HepG2 (cell line): Measurements from ENCODE around the gene BICRA. TPM values are rescaled to one million over a fixed set of nuclear protein-coding genes. Genes with fewer than 3 reads are reported as not detected.

Experiments used
- BCL6 ChIP-seq: IDR thresholded peaks from 2 replicates; pipeline ENCODE4 v1.6.1; 2016; ENCODE audit warnings: missing genetic modification reagents, missing compliant biosample characterization
- HOXA5 ChIP-seq: sonication (generic); formaldehyde crosslinking; IDR thresholded peaks from 2 replicates; pipeline ENCODE4 v1.4.0; 2020; ENCODE audit warnings: missing genetic modification reagents
- RBM39 ChIP-seq: fragments of 200-400 bp; formaldehyde crosslinking; IDR thresholded peaks from one replicate; pipeline ENCODE4 v1.6.1; 2018; ENCODE audit warnings: antibody characterized with exemption, mild to moderate bottlenecking, low read depth, low read length; ENCODE audit not compliant: poor library complexity, severe bottlenecking
- ZNF256 ChIP-seq: sonication (generic); formaldehyde crosslinking; conservative IDR thresholded peaks from 2 replicates; pipeline ENCODE4 v1.4.0; 2020; ENCODE audit warnings: missing genetic modification reagents
- polyA plus RNA-seq, 8 experiments: library from polyadenylated mRNA; depleted of rRNA in 3 of 8; stranded (reverse) in 7 of 8; unstranded in 1 of 8; fragments of >200 nt; fragmentation: Illumina TruSeq in 4 of 8; extraction: Trizol in 4 of 8; gene quantifications; 2 replicates each; pipeline versions ENCODE4 v1.2.1 to v1.2.3, GENCODE V29; 2011 to 2016; ENCODE audit warnings: low read depth in 4 of 8, missing spikeins in 1 of 8, mixed read lengths in 1 of 8; ENCODE audit not compliant: insufficient read depth in 1 of 8
- total RNA-seq, 5 experiments: library from RNA; depleted of rRNA; stranded (reverse); fragments of >200 nt; fragmentation: Illumina TruSeq; extraction: Trizol; gene quantifications; 2 replicates each; pipeline ENCODE4 v1.2.3, GENCODE V29; 2016; ENCODE audit warnings: low read depth in 1 of 5
- TF ChIP-seq, protein P1 (sequence below): sonication (generic); formaldehyde crosslinking; IDR thresholded peaks from 2 replicates; pipeline ENCODE4 v1.4.0; 2020; ENCODE audit warnings: missing genetic modification reagents
- TF ChIP-seq, protein P2 (sequence below): sonication (generic); formaldehyde crosslinking; IDR thresholded peaks from 2 replicates; pipeline ENCODE4 v1.5.1; 2020; ENCODE audit warnings: missing genetic modification reagents, mild to moderate bottlenecking, borderline replicate concordance
- TF ChIP-seq, protein P3 (sequence below): sonication (generic); formaldehyde crosslinking; IDR thresholded peaks from 2 replicates; pipeline ENCODE4 v1.5.0; 2020; ENCODE audit warnings: mild to moderate bottlenecking, missing genetic modification reagents
- TF ChIP-seq, protein P4 (sequence below): sonication (generic); formaldehyde crosslinking; IDR thresholded peaks from 2 replicates; pipeline ENCODE4 v1.5.0; 2020; ENCODE audit warnings: missing genetic modification reagents, mild to moderate bottlenecking, borderline replicate concordance
- TF ChIP-seq, protein P5 (sequence below): sonication (generic); formaldehyde crosslinking; IDR thresholded peaks from 2 replicates; pipeline ENCODE4 v1.4.0; 2020; ENCODE audit warnings: missing genetic modification reagents

The BICRA gene
- total and polyA plus RNA-seq, 2 of the 13 experiments (the other 11 are each of a cell fraction or from before 2014, with no cell fraction given), result 0.55 to 0.71 TPM

DNA sequence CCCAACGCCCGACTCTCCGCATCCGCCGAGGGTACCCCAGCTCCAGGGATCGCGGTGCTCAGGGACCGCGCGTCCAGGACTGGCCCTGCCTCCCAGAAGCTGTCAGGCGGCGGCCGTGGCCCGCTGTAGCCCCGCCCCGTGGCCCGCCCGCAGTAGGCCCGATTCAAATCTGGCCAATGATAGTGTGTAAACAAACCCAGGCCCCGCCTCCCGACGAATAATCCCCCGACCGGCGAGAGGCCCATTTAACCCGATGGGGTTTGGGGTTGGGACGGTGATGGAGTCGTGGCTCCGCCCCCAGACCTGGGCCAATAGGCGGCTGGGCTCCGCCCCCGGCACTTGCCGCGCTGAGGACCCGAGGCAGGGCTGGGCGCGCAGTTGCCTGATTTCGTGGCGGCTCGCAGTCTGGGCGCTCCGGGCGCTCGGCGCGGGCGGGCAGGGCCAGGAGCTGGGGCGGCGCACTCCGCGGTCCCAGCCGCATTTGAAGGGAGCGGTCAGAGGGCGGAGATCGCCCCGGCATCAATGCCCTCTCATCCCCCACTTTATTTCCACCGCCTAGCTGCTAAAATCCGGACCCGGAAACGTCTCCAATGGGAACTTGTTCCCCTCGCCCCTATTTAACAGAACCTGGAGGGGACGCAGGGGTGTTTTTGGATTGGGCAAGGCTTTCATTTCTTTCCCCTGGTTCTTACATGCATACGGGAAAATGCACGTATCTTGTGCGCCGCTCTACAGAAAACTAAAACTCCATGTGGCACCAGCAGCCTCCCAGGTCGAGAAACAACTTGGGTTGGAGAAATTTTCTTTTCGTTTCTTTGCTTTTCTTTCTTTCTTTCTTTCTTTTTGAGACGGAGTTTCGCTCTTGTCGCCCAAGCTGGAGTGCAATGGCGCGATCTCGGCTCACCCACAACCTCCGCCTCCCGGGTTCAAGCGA is 8.4 kb upstream of the BICRA start (continued):
- TF ChIP-seq, protein P1, sequence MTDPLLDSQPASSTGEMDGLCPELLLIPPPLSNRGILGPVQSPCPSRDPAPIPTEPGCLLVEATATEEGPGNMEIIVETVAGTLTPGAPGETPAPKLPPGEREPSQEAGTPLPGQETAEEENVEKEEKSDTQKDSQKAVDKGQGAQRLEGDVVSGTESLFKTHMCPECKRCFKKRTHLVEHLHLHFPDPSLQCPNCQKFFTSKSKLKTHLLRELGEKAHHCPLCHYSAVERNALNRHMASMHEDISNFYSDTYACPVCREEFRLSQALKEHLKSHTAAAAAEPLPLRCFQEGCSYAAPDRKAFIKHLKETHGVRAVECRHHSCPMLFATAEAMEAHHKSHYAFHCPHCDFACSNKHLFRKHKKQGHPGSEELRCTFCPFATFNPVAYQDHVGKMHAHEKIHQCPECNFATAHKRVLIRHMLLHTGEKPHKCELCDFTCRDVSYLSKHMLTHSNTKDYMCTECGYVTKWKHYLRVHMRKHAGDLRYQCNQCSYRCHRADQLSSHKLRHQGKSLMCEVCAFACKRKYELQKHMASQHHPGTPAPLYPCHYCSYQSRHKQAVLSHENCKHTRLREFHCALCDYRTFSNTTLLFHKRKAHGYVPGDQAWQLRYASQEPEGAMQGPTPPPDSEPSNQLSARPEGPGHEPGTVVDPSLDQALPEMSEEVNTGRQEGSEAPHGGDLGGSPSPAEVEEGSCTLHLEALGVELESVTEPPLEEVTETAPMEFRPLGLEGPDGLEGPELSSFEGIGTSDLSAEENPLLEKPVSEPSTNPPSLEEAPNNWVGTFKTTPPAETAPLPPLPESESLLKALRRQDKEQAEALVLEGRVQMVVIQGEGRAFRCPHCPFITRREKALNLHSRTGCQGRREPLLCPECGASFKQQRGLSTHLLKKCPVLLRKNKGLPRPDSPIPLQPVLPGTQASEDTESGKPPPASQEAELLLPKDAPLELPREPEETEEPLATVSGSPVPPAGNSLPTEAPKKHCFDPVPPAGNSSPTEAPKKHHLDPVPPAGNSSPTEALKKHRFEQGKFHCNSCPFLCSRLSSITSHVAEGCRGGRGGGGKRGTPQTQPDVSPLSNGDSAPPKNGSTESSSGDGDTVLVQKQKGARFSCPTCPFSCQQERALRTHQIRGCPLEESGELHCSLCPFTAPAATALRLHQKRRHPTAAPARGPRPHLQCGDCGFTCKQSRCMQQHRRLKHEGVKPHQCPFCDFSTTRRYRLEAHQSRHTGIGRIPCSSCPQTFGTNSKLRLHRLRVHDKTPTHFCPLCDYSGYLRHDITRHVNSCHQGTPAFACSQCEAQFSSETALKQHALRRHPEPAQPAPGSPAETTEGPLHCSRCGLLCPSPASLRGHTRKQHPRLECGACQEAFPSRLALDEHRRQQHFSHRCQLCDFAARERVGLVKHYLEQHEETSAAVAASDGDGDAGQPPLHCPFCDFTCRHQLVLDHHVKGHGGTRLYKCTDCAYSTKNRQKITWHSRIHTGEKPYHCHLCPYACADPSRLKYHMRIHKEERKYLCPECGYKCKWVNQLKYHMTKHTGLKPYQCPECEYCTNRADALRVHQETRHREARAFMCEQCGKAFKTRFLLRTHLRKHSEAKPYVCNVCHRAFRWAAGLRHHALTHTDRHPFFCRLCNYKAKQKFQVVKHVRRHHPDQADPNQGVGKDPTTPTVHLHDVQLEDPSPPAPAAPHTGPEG (CRISPR knock-in tag), result peak; percentile 99
- peak; percentile 70; the same call in 1 of the 2 replicates for TF ChIP-seq HOXA5 (CRISPR knock-in tag)
- TF ChIP-seq, protein P2, sequence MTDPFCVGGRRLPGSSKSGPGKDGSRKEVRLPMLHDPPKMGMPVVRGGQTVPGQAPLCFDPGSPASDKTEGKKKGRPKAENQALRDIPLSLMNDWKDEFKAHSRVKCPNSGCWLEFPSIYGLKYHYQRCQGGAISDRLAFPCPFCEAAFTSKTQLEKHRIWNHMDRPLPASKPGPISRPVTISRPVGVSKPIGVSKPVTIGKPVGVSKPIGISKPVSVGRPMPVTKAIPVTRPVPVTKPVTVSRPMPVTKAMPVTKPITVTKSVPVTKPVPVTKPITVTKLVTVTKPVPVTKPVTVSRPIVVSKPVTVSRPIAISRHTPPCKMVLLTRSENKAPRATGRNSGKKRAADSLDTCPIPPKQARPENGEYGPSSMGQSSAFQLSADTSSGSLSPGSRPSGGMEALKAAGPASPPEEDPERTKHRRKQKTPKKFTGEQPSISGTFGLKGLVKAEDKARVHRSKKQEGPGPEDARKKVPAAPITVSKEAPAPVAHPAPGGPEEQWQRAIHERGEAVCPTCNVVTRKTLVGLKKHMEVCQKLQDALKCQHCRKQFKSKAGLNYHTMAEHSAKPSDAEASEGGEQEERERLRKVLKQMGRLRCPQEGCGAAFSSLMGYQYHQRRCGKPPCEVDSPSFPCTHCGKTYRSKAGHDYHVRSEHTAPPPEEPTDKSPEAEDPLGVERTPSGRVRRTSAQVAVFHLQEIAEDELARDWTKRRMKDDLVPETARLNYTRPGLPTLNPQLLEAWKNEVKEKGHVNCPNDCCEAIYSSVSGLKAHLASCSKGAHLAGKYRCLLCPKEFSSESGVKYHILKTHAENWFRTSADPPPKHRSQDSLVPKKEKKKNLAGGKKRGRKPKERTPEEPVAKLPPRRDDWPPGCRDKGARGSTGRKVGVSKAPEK, result 0 out of 2 replicates have a peak, but pooled peaks have one; percentile 40
- 0 out of 2 replicates have a peak, but pooled peaks have one; percentile 3 for TF ChIP-seq BCL6 (CRISPR knock-in tag)
- TF ChIP-seq ZNF256 (CRISPR knock-in tag), result no peak
- no peak for TF ChIP-seq RBM39
- TF ChIP-seq, protein P3, sequence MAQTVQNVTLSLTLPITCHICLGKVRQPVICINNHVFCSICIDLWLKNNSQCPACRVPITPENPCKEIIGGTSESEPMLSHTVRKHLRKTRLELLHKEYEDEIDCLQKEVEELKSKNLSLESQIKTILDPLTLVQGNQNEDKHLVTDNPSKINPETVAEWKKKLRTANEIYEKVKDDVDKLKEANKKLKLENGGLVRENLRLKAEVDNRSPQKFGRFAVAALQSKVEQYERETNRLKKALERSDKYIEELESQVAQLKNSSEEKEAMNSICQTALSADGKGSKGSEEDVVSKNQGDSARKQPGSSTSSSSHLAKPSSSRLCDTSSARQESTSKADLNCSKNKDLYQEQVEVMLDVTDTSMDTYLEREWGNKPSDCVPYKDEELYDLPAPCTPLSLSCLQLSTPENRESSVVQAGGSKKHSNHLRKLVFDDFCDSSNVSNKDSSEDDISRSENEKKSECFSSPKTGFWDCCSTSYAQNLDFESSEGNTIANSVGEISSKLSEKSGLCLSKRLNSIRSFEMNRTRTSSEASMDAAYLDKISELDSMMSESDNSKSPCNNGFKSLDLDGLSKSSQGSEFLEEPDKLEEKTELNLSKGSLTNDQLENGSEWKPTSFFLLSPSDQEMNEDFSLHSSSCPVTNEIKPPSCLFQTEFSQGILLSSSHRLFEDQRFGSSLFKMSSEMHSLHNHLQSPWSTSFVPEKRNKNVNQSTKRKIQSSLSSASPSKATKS (CRISPR knock-in tag), result no peak
- TF ChIP-seq, protein P4, sequence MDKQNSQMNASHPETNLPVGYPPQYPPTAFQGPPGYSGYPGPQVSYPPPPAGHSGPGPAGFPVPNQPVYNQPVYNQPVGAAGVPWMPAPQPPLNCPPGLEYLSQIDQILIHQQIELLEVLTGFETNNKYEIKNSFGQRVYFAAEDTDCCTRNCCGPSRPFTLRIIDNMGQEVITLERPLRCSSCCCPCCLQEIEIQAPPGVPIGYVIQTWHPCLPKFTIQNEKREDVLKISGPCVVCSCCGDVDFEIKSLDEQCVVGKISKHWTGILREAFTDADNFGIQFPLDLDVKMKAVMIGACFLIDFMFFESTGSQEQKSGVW (CRISPR knock-in tag), result no peak
- TF ChIP-seq, protein P5, sequence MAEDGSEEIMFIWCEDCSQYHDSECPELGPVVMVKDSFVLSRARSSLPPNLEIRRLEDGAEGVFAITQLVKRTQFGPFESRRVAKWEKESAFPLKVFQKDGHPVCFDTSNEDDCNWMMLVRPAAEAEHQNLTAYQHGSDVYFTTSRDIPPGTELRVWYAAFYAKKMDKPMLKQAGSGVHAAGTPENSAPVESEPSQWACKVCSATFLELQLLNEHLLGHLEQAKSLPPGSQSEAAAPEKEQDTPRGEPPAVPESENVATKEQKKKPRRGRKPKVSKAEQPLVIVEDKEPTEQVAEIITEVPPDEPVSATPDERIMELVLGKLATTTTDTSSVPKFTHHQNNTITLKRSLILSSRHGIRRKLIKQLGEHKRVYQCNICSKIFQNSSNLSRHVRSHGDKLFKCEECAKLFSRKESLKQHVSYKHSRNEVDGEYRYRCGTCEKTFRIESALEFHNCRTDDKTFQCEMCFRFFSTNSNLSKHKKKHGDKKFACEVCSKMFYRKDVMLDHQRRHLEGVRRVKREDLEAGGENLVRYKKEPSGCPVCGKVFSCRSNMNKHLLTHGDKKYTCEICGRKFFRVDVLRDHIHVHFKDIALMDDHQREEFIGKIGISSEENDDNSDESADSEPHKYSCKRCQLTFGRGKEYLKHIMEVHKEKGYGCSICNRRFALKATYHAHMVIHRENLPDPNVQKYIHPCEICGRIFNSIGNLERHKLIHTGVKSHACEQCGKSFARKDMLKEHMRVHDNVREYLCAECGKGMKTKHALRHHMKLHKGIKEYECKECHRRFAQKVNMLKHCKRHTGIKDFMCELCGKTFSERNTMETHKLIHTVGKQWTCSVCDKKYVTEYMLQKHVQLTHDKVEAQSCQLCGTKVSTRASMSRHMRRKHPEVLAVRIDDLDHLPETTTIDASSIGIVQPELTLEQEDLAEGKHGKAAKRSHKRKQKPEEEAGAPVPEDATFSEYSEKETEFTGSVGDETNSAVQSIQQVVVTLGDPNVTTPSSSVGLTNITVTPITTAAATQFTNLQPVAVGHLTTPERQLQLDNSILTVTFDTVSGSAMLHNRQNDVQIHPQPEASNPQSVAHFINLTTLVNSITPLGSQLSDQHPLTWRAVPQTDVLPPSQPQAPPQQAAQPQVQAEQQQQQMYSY (CRISPR knock-in tag), result peak; percentile 16; the same call in 1 of the 2 replicates
